Measurements from ENCODE around the gene NEGR1.
"Not testable (repeated sequence)": the region's sequence is repeated elsewhere in the genome, so short reads cannot be mapped to it uniquely, and the experiment has no call there.

The NEGR1 gene

DNA sequence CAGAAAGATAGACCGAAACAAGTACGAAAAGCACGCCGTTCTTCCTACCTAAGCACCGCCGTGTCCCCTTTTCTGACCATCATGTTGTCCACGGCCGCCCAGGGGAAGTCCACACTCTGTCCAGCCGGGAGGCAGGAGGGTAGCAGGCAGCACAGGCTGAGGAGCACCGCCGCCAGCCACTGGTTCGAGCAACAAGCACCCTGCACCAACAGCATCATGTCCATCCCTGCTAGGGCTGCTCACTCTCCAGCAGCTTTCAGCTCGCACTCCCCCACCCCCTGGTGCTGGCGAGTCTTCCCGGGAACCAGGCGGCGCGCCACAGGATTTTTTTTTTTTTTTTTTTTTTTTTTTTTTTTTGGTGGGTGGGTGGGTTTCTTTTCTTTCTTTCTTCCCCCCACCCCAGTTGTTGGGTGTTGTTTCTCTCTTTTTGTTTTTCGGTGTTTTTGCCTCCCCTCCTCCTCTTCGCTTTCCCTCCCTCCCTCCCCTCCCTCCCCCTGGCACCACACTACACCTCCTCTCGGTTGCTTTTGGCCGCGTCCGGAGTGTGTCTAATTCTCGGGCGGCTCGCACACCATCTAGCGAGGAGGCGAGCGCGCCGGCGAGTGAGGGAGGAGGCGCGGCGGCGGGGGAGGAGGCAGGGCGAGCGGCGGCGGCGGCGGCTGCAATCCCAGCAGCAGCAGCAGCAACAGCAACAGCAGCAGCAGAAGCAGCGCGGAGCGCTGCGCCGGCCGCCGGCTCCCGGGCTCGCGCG lies at the start of gene NEGR1:
Gene NEGR1, minus strand, starts transcription at position 269 of the 751 bp plus-strand sequence.
- DNase-seq (ENCODE audit: low spot score), result no peak

DNA sequence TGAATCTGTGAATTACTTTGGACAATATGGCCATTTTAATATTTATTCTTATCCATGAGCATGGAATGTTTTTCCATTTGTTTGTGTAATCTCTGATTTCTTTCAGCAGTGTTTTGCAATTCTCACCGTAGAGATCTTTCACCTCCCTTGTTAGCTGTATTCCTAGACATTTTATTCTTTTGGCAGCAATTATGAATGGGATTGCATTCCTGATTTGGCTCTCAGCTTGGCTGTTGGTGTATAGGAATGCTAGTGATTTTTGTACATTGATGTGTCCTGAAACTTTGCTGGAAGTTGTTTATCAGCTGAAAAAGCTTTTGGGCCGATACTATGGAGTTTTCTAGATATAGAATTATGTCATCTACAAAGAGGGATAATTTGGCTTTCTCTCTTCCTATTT lies 44.2 kb upstream of the NEGR1 start:
- no peak for DNase-seq (ENCODE audit: low spot score)

- DNase-seq (ENCODE audit: low spot score), result no peak
Observed at GRCh38 chr1:72324451-72324850, 42.1 kb upstream of the NEGR1 start.

DNA sequence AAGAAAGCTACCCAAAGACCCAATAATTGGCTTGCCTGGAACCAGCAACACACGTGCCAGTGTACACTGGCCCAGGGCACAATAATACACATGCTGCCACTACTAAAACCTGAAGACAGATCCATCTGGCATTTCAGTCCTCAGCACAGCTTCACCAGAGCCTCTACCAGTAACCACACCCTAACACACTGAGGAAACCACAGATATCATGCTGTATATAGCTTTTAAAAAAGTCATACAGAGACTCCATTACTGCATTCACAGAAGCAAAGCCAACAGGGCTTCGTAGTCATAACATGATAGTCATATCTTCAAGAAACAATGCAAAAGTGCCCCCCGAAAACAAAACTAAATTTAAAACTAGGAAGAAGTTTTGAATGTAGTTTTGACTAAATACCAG lies 40.6 kb upstream of the NEGR1 start:
- DNase-seq (ENCODE audit: low spot score), result no peak

GRCh38 chr1:72296501-72296900 lies 14.2 kb upstream of the NEGR1 start:
- DNase-seq (ENCODE audit: low spot score), result no peak

- DNase-seq (ENCODE audit: low spot score), result no peak
Observed at GRCh38 chr1:72288886-72289285, 6.5 kb upstream of the NEGR1 start.

DNA sequence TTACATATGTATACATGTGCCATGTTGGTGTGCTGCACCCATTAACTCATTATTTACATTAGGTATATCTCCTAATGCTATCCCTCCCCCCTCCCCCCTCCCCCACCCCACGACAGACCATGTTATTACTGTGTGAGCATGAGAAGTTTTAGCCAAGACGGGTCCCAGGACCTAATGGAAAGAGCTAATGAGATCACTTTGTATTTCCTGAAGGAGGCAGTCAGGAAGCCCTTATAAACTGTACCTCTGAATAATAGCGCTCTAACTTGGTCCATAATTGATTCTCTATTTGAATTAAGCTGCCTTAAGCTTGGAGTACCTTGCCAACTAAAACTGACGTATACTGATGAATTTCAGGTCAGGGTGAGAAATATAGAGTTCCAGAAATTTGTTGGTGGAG lies 4.1 kb upstream of the NEGR1 start:
- no peak for DNase-seq (ENCODE audit: low spot score)

DNA sequence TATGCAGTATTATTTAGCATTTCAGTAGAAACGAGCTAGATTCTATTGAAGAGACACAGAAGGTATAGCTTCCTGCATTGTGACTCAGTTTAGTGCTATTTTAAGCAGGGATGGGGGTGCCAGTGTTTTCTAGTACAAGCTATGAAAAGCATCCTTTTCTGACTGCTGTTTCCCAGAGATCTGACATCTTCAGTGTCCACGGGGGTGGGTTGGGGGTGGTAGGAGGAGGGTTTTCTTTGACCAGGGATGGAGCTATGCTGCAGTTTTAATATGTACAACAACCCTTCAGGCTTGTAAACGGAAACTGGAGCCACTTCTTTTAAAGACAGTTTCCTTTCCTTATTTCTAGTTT lies 2.7 kb upstream of the NEGR1 start:
- DNase-seq (ENCODE audit: low spot score), result no peak

DNA sequence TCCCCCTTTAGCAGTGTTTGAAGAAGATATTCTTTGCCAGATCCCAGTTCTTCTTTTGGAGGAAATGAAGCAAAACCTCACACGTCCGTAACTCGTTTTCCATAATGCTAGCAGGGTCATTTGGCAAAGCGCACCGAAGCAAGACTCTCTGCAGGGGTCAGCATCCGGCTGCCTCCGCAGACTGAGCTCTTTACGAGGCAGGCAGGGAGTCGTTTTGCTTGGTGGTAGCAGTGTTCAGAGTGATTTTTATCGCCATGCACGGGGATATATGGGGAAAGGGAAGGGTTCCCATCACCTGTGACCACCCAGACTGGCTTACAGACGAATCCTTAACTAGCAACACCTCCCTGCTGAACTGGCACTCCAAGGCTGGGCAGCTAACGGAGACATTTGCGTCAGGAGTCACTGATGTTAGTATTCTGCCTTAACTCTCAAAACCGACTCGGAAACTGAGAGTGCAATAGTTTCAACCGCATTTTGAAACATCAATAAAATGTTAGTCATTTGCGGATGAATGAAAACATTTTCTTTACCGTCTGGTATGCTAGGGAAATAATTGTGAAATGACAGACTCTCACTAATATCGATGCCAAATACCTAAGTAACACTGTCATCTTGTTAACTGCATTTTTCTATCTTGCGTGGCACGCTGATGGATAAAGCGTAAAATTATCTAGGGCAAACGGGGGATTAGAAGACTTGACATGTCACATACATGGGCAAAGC lies 2.2 kb upstream of the NEGR1 start:
- DNase-seq (ENCODE audit: low spot score), result no peak

GRCh38 chr1:72284084-72284347 lies 1.7 kb upstream of the NEGR1 start:
- DNase-seq (ENCODE audit: low spot score), result no peak

DNA sequence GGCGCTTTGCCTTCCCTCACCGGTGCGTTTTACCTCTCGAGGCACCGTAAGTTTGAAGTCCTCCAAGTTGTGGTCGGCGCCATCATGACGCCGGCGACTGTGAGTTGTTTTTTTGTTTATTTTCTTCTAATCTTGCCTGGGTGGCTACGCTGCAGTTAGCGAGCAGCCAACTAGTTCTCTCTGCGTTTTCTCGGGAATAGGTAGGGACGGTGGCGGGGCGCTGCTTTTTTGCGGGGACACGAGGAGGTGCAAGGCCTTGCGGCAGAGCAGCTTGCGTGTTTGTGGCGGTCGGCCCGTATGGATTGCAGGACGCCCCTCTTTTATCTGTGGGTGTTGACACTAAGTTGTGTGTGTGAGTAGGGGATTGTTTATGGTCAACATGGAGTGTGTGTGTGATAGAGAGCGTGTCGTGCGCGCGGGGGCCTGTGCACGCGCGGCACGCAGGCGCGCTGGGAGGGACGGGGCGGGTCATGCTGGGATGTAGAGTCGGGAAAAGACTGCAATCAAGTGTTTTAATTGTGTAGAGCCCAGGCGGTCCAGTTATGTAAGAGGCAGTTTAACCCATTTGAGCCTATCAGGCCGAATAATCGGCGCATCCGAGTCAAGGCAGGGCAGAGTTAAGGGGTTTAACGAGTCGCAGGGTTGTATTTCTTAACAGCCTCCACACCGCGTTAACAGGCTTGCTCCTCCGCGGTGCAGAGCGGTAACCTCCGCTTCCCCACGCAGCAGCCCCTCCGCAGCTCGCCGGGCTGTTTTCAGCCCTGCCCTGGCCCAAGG lies 1.2 kb upstream of the NEGR1 start:
- no peak for DNase-seq (ENCODE audit: low spot score)

GRCh38 chr1:72283022-72283306 lies 625 bp upstream of the NEGR1 start:
- DNase-seq (ENCODE audit: low spot score), result no peak

- DNase-seq (ENCODE audit: low spot score), result no peak
Observed at GRCh38 chr1:72281637-72282270, 585 bp downstream of the NEGR1 start.

DNA sequence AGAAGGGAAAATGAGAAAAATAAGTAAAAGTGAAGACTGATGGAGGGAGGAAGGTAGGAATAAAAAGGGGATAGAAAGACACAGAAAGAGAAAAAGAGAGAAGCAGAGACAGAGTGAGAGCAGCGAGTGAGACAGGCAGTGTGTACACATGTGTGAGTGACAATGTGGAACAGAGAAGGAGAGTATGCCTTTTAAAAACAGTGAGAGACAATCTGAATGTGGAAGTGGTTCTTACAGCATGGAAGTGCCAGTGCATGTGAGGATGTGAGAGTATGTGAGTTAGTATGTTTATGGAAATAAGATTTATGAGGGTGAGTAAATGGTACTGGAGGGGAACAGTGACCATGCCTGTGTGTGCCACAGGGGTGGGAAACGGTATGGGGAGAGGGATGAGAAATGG lies 1.2 kb downstream of the NEGR1 start:
- DNase-seq (ENCODE audit: low spot score), result no peak

DNA sequence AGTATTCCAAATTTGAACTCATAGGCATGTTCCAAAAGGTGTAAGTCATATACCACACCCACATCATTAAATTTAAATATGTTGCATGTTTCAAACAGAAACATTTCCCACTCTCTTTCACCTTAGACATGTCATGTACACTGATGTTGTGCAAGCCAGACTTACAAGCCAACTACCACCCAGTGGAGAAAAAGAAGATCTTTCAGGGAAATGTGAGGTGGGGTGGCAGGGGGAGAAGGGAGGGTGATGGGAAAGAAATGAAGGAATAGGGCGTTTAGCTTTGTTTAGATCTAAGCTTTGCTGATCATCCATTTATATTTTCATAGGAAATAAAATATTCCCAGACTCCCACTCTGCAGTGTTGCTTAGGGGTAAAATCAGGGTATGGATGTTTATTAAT lies 1.6 kb downstream of the NEGR1 start:
- DNase-seq (ENCODE audit: low spot score), result no peak

- no peak for DNase-seq (ENCODE audit: low spot score)
Observed at GRCh38 chr1:72280131-72280530, 2.2 kb downstream of the NEGR1 start.

GRCh38 chr1:72278461-72278860 lies 3.9 kb downstream of the NEGR1 start:
- no peak for DNase-seq (ENCODE audit: low spot score)

GRCh38 chr1:72271555-72272085 lies 10.7 kb downstream of the NEGR1 start:
- no peak for DNase-seq (ENCODE audit: low spot score)

GRCh38 chr1:72262735-72263134 lies 19.6 kb downstream of the NEGR1 start:
- DNase-seq (ENCODE audit: low spot score), result no peak

DNA sequence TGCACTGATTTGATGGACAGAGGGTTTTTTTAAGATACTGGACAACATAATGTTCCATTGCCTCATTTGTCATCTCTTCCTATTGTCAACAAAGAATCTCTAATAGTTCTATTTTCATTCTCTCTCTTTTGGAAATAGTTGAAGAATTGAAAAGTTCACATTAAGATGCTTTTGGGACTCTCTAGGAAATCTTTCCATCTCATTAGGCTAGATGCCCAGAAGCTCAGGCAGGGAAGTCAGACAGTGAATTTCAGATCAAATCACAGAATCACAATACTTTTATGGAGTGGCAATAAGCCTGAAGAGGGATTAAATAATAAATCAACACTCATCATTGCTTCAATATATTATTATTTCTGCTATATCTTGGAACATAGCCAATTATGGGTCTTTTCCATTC lies 29.2 kb downstream of the NEGR1 start:
- DNase-seq (ENCODE audit: low spot score), result no peak

DNA sequence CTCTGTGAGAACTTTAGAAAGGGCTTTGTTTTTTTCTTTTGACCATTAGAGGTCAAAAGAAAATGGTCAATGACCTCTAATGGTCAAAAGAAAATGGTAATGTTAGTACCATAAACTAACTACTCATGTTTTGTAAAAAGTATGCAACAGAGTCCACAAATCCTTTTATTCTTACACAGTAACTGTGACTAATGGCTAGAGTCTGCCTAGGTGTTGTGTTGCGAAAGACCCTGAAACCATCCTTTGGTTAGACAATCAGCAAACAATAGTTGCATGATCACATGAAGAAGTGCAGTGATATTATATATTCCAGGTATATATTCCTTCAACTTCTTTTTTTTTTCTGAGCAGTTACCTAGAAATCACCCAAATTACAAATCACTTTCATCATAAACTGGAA lies 40.9 kb downstream of the NEGR1 start:
- no peak for DNase-seq (ENCODE audit: low spot score)

- DNase-seq (ENCODE audit: low spot score), result not testable (repeated sequence)
Observed at GRCh38 chr1:72235931-72236330, 46.4 kb downstream of the NEGR1 start.

DNA sequence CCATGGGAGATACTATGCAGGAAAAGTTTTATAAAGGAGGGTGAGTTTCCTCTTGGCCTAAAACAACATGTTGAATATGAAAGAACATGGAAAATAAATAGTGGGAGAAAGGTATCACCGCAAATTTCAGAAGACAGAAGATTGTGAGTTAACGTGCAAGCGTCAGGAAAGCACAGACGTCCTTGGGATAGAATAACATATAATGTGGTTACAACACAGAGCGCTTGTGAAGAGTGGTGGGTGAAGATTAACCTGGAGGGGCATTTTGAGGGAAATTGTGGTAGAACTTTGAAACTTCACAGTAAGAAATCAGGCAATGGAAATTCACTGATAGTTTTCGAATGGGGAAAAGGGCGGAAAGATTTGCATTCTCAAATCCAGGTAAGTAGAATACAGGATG lies 47.3 kb downstream of the NEGR1 start:
- no peak for DNase-seq (ENCODE audit: low spot score)

Data from hematopoietic multipotent progenitor cell treated with erythropoietin and hydrocortisone succinate and interleukin-3 and kit ligand, for 15 days (in vitro differentiated cells).